Activated T-cell treated with anti-CD3 and anti-CD28 coated beads, Interleukin-2, amount 50 U/mL, for 4 hours (primary cell): Measurements from ENCODE around the gene GRIP2. TPM values are rescaled to one million over a fixed set of nuclear protein-coding genes. Genes with fewer than 3 reads are reported as not detected.

Source experiments
- ATAC-seq, 2 donors: fragments of 200-7000 bp; cut with Tn5 transposase; one replicate each; pipeline ENCODE4 v1.10.0; 2021
- DNase-seq: peaks from one replicate; pipeline ENCODE4 v3.0.0-alpha.2; 2020
- H3K27me3 Mint-ChIP-seq: one replicate; pipeline ENCODE4 v1.8.0; 2021; ENCODE audit warnings: low read depth, mixed read lengths
- H3K36me3 Mint-ChIP-seq: one replicate; pipeline ENCODE4 v1.8.0; 2022; ENCODE audit warnings: mixed read lengths; ENCODE audit not compliant: insufficient read depth
- H3K4me1 Mint-ChIP-seq: one replicate; pipeline ENCODE4 v1.8.0; 2021; ENCODE audit warnings: low read depth, mixed read lengths
- H3K4me3 Mint-ChIP-seq: one replicate; pipeline ENCODE4 v1.8.0; 2021; ENCODE audit warnings: mild to moderate bottlenecking, moderate library complexity, mixed read lengths
- H3K9me3 Mint-ChIP-seq: one replicate; pipeline ENCODE4 v1.8.0; 2021; ENCODE audit warnings: mixed read lengths
- total RNA-seq, 3 donors: library from RNA; stranded (reverse); gene quantifications; one replicate each; pipeline ENCODE4 v1.2.1, GENCODE V29; 2021

GRIP2 gene
- total RNA-seq, 3 donors from 2014 or later = not detected

DNA sequence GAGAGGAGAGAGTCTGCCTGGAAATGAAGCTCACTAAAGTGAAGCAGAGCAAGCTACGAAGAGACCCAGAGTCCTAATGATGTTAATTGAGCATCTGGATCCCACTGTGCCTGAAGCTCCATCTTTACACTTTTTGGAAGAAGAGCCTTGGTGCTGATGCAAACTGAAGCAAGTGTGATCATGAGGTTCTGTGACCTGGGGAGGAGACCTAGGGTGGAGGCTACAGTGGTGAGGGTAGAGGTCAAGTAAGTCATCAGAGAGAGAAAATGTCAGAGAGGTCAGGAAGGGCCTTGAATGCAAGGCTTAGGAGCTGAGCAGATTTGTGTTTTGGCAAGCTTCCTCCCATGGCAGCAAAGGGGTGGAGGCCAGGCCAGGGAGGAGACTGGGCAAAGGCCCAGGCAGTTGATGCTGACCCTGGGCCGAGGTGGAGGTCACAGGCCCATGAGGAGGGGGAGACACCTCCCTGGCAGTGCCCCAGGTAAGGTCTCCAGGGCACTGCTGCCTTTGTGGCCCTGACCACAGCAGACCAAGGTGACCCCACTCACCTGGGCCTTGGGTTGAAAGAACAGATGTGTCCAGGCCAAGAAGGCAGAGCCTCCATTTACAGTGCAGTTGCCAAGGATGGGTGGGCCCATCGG is 1.6 kb downstream of the GRIP2 start:
- DNase-seq = no peak
- no peak for ATAC-seq
- peaks cover 3% of the 10 kb centered on the region for H3K27me3 Mint-ChIP-seq
- H3K4me3 Mint-ChIP-seq = no peak overlapping the region
- no peaks in the 10 kb centered on the region for H3K36me3 Mint-ChIP-seq
- H3K4me1 Mint-ChIP-seq = no peaks in the 10 kb centered on the region
- H3K9me3 Mint-ChIP-seq = no peaks in the 10 kb centered on the region

DNA sequence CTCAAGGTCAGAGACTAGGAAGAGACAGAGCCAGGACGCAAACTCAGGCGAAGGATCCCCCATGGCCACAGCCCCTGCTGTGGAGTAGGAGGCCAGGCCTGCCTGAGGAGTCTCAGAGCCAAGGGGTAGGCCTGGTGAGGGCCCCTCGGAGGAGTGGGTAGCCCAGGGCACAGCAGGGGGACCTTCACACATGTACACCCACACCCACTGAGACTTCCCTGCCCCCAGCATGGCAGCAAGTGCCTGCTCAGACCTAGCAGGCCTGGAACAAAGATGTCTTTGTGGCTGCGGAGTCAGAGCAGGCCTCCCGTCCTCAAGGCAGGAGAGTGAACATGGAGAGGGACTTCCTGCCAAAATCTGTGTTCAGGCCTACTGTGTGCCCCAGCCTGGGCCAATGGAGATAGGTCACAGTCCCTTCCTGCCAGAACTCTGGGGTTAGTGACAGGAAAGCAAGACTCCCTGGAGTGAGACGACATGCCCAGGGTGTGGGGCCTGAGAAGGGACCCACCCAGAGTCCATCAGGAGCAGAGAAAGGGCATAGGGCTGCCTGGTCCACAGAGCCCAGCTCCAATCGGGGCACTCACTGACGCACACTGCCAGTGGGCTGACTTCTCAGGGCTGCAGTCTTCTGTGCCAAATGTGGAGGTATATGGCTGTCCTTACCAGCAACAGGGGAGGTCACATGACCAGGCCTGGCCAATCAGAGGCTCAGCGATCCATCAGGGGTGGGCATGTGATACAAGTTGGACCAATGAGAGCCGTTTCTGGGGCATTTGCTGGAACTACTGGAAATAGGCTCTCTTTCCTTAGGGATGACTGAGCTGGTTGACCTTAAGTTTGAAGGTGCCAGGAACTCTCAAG is 2.3 kb downstream of the GRIP2 start:
- no peak for DNase-seq

DNA sequence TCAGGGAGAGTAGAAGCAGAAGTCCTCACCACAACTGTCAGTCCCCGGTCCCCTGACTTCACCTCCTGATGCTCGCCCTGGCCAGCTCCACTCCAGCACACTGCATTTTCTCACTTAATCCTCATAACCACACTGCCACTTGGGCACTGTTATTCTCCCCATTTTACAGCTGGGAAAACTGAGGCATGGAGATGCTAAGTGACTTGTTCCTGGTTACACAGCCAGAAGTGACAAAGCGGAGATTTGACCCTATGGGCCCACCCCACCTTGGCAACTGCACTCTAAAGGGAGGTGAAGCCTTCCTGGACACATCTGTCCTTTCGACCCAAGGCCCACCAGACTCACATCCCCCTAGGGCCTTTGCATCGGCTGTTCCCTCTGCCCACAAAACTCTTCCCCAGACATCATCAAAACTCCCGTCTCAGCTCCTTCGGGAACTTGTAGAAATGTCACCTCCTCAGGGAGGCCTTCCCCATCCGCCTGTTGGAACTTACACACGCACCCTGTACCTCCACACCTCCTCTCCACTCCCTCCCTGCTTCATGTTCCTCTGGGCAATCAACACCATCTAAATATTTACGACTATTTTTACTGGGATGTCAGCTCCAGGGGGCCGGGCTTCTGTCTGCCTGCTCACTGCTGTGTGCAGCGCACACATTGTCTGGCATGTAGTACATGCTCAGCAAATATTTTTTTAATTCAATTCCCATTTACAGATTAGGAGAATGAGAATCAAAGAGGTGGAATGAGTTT is 3.1 kb downstream of the GRIP2 start:
- H3K9me3 Mint-ChIP-seq = no peaks in the 10 kb centered on the region
- no peaks in the 10 kb centered on the region for H3K36me3 Mint-ChIP-seq
- no peaks in the 10 kb centered on the region for H3K4me1 Mint-ChIP-seq
- no peak for DNase-seq
- ATAC-seq = no peak
- peaks cover 5% of the 10 kb centered on the region for H3K27me3 Mint-ChIP-seq
- no peak overlapping the region for H3K4me3 Mint-ChIP-seq

More for the DNA sequence above, 2.3 kb downstream of the GRIP2 start:
- H3K4me1 Mint-ChIP-seq = no peaks in the 10 kb centered on the region
- H3K27me3 Mint-ChIP-seq = peaks cover 3% of the 10 kb centered on the region
- ATAC-seq = no peak
- no peaks in the 10 kb centered on the region for H3K9me3 Mint-ChIP-seq
- no peaks in the 10 kb centered on the region for H3K36me3 Mint-ChIP-seq
- H3K4me3 Mint-ChIP-seq = no peak overlapping the region

DNA sequence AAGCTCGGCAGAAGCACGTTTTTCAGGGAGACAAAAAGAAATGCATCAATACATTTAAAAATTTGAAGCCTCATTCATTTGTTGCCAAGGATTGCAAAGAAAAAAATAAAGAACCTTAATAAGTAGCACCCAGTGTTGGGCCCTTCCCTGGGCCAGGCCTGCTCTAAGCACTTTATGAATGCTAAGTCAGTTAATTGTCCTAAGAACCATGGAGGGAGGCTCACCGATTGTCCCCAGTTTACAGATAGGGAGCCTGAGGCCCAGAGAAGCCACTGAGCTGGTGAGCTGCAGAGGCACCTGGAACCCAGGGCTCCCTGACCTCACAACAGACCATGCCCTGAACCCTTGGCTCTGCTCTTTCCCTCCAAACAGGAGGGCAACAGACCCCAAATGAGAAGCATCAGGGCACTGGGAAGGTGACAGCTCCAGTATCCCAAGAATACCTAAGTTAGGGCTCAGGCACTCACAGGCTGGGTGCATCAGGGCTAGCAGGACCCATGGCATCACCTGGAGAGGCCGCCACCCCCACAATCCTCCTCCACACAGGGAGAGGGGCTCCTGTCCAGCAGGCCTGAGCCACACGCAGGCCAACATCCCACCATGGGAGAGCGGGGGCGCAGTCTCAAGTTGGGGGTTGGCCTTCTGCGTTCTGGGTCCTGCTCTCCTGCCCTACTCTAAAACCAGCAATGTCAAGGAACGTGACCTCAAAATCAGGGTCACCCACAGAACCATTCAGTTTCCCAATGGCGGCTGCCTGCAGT is 3.9 kb downstream of the GRIP2 start:
- Mint-ChIP-seq H3K27me3 (peaks cover 8% of the 10 kb centered on the region), H3K4me1 (no peaks in the 10 kb centered on the region), H3K4me3 (no peak overlapping the region), H3K36me3 (no peaks in the 10 kb centered on the region), H3K9me3 (no peaks in the 10 kb centered on the region)
- DNase-seq = no peak
- no peak for ATAC-seq

DNA sequence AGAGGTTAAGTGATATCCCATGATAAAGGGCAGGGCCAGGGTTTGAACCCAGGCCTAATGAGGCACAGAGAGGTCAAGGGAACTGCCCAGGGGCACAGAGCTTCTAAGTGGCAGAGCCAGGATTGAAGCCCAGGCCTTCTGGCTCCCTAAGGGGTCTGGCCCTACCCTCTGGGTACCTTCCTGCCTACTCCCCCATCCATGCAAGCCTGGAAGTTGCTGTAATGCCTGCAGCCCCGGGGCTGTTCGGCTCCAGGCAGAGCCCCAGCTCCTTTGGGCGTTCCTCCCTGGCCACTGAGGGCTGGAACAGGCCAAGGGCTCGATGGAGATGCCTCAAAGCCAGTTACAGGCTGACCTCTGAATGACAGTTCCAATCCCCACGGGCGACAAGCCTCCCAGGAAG is 4.5 kb downstream of the GRIP2 start:
- no peaks in the 10 kb centered on the region for H3K36me3 Mint-ChIP-seq
- no peaks in the 10 kb centered on the region for H3K4me1 Mint-ChIP-seq
- H3K27me3 Mint-ChIP-seq = peaks cover 12% of the 10 kb centered on the region
- H3K9me3 Mint-ChIP-seq = no peaks in the 10 kb centered on the region
- DNase-seq (no peak), ATAC-seq (no peak)
- H3K4me3 Mint-ChIP-seq = no peak overlapping the region

DNA sequence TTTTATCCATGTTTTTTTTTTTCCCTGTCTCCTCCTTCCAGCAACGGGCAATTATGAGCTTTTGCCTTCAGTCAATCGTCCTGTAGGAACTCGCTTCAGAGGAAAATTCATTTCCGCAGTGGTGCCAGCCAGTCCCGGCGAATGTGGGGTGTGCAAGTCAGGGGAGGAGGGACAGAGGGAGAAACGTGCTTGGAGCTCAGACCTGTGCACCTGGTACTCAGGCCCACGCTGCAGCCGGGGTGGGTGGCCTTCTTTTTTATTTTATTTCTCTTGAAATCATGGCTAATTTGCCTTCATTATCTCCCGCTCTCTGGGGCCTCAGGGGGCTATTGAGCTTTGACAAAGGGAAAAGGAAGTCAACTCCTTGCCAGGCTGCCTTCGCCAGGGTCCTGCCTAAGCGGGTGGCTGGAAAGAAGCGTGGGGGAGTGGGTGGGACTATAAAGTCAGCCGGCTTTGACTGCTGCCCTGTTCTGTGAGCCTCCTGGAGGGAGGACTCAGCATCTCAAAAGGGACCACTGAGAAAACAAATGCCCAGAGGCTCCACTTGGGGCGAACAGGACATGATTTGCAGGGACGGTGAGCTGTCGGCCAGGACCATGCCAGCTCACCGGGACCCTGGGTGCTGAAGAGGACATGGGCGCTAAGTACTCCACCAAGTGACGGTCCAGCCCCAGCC is 5.5 kb downstream of the GRIP2 start:
- no peak for DNase-seq
- no peaks in the 10 kb centered on the region for H3K9me3 Mint-ChIP-seq

DNA sequence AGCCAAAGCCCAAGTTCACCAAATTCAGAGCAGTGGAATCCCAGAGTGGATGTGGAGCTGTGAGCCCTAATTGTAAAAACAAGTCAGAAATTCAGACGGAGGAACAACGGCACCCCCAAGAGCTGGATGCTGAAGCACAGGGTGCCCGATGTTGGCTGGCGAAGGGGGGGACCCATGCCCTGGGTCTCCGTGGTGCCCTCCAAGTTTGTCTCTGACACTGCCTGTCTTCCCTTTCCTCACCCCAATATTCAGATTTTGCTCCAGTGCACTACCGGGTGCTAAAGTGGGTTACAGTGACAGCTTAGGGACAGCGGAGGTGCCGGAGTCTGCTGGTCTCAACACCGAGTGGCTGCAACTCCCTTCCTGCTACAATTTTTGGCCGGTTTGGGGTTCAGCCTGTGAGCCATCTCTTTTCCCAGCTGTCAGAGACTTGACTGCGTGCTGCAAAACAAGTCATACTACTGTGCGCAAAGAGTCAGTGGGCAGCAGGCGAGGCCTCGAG is 6.6 kb downstream of the GRIP2 start:
- H3K4me3 Mint-ChIP-seq = no peak overlapping the region
- ATAC-seq (no peak), DNase-seq (no peak)
- H3K36me3 Mint-ChIP-seq = no peaks in the 10 kb centered on the region
- no peaks in the 10 kb centered on the region for H3K4me1 Mint-ChIP-seq
- peaks cover 12% of the 10 kb centered on the region for H3K27me3 Mint-ChIP-seq
- no peaks in the 10 kb centered on the region for H3K9me3 Mint-ChIP-seq

More for the DNA sequence above, 5.5 kb downstream of the GRIP2 start:
- no peak overlapping the region for H3K4me3 Mint-ChIP-seq
- no peak for ATAC-seq
- no peaks in the 10 kb centered on the region for H3K36me3 Mint-ChIP-seq
- peaks cover 12% of the 10 kb centered on the region for H3K27me3 Mint-ChIP-seq
- no peaks in the 10 kb centered on the region for H3K4me1 Mint-ChIP-seq

DNA sequence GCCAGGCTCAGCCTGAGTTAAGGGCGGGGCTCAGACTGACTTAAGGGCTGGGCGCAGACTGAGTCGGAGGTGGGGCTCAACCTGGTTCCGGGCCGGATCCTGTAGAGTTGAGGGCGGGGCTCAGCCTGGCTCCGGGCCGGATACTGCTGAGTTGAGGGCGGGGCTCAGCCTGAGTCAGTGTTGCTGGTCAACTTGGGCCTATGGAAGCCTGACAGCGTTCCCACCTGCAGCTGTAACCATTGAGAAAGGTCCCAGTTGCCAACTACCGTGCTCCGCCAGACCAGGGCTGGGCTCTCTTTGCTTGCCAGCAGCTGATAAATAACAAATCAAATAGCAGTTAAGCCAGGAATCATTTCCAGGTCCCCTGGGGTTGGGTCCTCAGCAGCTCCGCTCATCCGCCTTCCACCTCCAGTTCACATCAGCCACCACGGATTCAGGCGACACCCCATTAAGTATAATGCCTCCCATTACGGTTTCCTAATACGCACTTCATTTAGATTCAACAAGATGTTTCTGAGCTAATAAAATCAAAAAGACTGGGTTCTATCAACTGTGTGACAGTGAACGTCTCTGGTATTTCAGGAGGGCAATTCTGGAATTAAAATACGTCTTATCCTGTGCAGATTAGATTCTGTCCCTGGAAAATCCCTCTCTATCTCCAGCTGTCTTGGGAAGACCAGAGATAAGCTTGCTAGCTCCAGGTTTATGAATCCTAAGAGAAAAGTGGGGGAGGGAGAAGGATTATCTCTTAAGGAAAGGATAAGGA is 7.3 kb downstream of the GRIP2 start:
- ATAC-seq = no peak
- Mint-ChIP-seq H3K9me3 (no peaks in the 10 kb centered on the region), H3K4me1 (no peaks in the 10 kb centered on the region), H3K4me3 (no peak overlapping the region), H3K36me3 (no peaks in the 10 kb centered on the region), H3K27me3 (peaks cover 14% of the 10 kb centered on the region)
- DNase-seq = no peak

DNA sequence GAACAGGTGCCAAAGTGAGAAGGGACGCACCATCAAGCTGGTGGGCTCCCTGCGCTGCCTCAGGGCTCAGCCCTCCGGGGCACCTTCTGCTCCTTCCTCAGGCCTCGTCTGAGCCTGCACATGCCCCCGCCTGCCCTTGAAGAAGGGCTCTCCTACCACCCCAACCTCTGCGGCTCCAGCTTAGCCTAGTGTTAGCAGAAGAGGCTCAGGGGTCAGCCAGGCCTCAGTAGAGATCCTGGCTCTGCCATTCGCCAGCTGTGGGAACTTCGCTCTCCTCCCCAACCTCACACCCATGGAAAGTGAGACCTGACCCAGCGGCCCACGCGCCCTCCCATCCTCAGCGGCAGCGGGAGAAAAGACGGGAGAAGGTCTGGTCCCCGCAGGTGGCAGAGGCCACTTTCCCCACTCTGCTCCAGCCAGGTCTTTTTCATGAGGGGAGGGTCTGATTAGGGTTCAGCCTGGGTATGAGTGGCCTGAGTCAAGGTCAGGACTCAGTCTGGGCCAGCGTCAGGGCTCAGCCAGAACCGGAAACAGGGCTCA is 8.2 kb downstream of the GRIP2 start:
- Mint-ChIP-seq H3K4me1 (no peaks in the 10 kb centered on the region), H3K4me3 (no peak overlapping the region), H3K9me3 (no peaks in the 10 kb centered on the region), H3K27me3 (peaks cover 16% of the 10 kb centered on the region), H3K36me3 (no peaks in the 10 kb centered on the region)
- DNase-seq = no peak
- no peak for ATAC-seq

DNA sequence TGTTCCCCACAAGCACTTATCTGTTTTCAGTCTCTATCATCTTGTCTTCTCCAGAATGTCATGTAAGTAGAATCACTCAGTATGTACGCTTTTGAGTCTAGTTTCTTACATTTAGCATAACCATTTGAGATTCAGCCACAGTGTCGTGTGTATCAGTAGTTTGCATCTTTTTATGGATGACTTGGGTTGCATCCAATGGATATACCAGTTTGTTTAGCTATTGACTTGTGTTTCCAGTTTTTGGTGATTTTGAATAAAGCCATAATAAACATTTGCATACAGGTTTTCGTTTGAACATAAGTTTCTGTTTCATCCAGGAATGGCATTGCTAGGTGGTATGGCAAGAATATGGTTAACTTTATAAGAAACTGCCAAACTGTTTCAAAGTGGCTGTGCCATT is 12.1 kb downstream of the GRIP2 start:
- no peak for DNase-seq
- H3K27me3 Mint-ChIP-seq = peaks cover 18% of the 10 kb centered on the region
- no peaks in the 10 kb centered on the region for H3K9me3 Mint-ChIP-seq
- H3K36me3 Mint-ChIP-seq = no peaks in the 10 kb centered on the region
- ATAC-seq = no peak
- no peaks in the 10 kb centered on the region for H3K4me1 Mint-ChIP-seq
- no peak overlapping the region for H3K4me3 Mint-ChIP-seq

DNA sequence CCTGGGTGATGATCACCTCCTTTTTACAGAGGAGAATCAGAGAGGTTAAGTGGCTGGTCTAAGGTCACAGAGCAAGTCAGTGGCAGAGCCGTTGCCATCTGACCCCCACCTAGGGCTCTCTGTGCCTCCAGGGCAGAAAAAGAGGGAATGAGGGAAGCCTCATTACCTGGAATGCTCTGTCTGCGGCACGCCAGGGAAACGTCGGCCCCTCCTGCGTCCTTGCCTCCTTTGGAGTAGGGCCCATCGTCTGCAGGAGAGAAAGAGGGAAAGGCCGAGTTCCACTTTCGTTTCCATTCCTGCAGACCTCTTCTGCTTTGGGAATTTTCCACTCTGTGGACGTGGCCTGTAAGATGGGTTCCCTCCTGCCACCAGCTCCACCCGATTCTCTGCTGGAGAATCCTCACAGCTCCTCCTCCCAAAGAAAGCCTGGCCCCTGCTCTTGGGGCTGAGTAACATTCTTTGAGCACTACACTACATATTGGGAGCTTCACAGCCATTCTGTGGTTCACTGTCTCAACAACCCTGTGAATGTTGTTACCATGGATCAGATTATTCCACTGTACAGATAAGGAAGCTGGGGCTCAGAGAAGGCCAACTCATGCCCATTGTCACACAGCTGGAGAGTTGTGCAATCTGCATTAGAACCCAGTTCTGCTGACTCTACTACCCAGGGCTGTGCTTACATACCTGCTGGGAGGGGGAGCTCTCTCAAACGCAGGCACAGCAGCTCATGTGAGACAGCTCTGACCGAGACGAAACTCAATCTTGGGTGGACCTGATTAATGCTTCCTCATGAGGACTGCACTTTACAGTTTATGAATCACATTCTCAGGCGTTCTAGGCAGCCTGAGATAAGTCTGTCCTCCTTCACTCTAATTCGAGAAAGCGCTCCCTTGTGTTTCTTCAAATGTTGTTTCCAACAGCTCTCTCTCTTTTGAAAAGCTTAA is 14.2 kb downstream of the GRIP2 start:
- Mint-ChIP-seq H3K27me3 (peaks cover 13% of the 10 kb centered on the region), H3K4me1 (no peaks in the 10 kb centered on the region), H3K9me3 (no peaks in the 10 kb centered on the region), H3K36me3 (no peaks in the 10 kb centered on the region), H3K4me3 (no peak overlapping the region)
- no peak for DNase-seq
- peak; percentile 52 to 70 for ATAC-seq
